Left colon (tissue), 2 donors: ENCODE results near the gene TRPC3. TPM values are rescaled to one million over a fixed set of nuclear protein-coding genes. Genes with fewer than 3 reads are reported as not detected.
"Not testable (repeated sequence)": the region's sequence is repeated elsewhere in the genome, so short reads cannot be mapped to it uniquely, and the experiment has no call there.

Experiments
- ATAC-seq: fragments of 200-7000 bp; cut with Tn5 transposase; one replicate; pipeline ENCODE4 v1.9.1; 2020; ENCODE audit warnings: mild to moderate bottlenecking, moderate library complexity
- DNase-seq, 2 donors: peaks; one replicate each; pipeline ENCODE4 v3.0.0-alpha.2; 2020
- intact Hi-C, 2 donors: fragments of 100-400 bp; cut with DNase I in 1 of 2; cut with micrococcal nuclease in 1 of 2; formaldehyde crosslinking; loops; one replicate each; pipeline versions ENCODE4 v1.11.2 to v1.14.0; 2022; cut with DNase I, micrococcal nuclease
- total RNA-seq, 2 donors: library from RNA; stranded (reverse); fragmentation: NEBNext Ultra II Directional; extraction: Animal tissue kit (Norgen Biotek cat#: 25700); gene quantifications; one replicate each; pipeline ENCODE4 v1.2.1, GENCODE V29; 2021
- donor health status: DM: no; HTN: no; CAD: no.
- donor health status: DM: yes; HTN: yes; CAD: no.

Gene TRPC3
- total RNA-seq, 2 donors from 2014 or later = 0.52 to 1.1 TPM

DNA sequence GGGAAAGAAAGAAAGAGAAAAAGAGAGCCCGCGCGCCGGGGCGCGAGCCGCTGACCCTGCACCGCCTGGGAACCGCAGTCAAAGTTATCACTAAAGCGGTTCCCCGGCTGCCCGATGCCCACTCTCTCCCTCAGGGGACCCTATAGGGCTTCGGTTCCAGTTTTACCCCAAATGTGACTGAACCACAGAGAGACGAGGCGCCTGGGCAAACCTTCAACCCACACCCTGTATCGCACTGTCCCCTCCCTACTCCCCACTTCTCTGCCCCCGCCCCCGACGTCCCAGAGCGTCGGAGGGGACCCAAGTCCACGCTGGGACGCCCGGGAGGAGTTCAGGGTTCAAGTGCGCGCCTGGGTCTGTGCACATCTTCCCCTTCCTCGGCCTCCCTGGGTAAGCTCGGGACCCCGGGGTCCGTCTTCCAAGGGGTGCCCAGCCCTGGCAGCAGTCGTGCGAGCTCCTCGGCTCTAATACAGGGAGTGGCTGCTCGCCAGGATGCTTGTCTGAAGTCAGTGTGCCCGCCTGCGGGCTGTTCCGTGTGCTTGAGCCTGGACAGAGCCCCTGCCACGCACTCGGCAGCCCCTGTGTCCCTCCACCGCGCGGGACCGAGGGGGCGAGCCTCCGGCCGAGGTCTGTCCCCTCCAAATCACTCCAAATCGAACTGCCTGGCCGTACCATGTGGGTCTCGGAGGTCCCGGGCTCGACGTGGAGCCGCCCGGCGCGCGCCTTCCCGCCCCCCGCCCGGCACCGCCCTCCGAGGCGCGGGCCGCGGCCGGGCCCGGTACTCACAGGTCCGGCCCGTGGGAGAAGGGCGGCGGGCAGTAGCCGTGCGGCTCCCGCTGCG, 960 bp downstream of the TRPC3 start:
- intact Hi-C loops = no loop called here
- ATAC-seq (peak; percentile 46), DNase-seq (peak; percentile 32 to 45)

DNA sequence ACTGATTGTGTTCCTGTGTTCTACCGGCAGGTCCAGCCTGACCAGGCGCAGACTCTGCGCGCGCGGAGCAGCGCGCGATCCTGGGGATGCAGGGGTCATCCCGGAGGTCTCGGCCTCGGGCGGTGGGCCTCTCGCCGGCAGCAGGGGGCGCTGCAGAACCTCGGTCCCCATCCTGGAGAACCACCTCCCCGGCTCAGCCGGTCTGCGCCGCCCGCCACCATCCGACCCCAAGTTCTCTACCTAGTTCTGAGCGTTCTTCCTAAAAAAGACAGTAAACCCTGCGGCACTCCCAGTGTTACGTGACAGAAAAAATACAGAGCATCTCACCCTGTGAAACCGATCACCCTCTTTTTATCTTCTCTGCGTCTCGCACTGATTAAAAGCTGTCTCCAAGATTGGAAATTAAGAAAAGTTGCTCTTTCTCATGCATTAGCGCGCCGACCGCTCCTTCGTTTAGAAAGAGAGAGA, 1.6 kb downstream of the TRPC3 start:
- intact Hi-C loops = no loop called here
- peak; percentile 67 to 86 for DNase-seq
- ATAC-seq = peak; percentile 88

DNA sequence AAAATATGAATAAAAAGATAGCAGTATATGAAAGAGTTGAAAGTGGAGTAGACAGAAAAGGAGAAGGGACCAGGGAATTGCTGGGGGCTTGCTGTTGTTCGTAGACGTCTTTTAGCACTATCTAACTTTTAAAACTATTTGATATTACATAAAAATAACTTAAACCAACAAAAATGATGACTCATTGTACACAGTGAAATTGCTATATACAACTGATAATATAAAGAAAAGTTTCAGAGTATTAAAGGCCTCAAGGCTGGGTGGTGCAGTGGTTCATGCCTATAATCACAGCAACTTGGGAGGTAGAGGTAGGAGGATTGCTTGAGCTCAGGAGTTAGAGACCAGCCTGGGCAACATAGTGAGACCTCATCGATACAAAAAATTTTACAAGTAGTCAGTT, 5.2 kb downstream of the TRPC3 start:
- no peak for DNase-seq
- ATAC-seq = no peak
- intact Hi-C loops = no loop called here

DNA sequence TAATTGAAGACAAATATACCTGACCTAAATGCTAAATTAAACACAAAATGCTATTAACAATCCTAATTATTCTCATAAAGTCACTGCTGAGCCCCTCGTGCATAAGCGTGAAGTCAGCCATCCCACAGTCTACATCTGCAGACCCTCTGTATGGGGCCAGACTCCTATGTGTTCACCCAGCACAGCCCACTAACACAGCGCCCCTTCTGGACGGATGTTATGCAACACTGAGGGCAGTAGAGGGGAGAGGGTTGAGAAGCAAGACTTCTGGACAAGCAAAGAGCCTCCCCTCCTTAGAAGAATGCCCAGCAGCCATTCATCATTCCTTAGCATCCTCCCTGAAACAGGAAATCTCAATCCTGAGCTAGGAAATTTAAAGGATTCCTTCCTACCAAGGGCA, 7.9 kb downstream of the TRPC3 start:
- no peak for ATAC-seq
- intact Hi-C loops = no loop called here
- no peak for DNase-seq

DNA sequence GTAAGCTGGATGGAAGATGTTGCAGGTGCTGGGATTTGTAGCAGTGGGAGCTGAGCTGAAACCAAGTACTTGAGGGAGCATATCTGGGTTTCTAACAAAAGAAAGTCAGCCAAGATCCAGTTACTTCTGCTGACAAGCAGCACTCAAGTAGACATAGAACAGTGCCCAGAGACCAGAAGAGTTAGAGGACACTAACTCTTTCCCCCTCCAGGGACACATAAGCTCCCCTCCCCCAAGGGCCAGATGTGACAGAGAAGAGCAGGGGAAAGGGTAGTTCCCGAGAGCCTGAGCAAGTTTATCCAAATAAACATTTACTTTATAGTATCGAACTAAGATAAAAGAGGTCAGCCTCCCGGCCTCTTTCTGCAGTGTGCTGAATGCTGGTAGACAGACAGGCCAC, 12.2 kb downstream of the TRPC3 start:
- ATAC-seq = no peak

DNA sequence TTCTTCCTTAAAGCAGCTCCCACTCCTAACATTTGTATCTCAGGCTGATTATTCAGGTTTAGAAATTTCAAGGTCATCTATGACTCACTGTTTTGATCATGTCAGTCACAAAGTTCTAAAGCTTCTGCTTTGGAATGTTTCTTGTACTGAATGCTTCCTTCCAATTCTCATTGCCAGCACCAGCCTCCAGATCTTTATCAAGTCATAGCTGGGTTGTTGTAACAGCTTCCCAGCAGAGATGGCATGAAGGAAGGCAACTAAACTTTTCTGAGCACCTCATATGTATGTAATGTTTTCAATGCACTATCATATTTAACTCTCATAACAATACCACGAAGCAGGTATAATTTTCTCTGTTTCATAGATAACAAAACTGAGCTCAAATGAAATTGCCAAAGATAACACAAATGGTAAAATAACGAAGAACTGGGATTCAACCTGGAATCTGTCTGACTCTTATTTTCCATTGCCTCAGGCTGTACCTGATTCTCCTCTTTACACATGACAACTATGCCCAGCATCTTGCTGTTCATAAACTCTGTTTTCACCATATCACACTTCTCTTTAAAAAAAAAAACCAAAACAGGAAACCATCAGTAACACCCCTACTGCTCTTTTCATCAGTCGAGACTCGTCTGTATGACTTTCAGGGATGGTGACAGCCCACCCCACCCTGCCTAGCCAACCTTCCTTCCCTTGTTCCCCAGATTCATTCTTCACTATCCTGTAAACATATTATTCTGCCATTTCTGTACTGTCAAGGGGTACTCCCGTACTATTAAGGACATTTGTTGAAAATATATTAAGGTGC, 13.4 kb downstream of the TRPC3 start:
- DNase-seq = no peak
- intact Hi-C loops = no loop called here
- no peak for ATAC-seq

More for the DNA sequence above, 12.2 kb downstream of the TRPC3 start:
- intact Hi-C loops = no loop called here
- DNase-seq = no peak

DNA sequence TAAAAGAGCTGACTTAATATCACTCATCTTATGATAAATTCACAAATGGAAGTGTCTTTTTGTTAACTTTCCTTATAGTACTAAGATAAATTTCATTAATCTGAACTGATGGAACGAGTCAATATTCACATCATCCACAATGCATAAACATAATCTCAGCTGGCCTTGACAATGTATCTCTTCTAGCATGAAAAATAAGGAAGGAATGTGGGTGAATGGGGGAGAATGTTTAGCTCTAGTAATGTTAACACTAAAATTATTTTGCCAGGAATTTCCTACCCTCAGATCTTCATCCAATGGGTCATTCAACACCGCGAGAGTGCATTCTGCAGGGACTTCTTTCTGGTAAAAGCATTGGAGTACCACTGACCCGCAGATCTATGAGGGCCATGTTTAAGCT, 15.8 kb downstream of the TRPC3 start:
- DNase-seq (no peak), ATAC-seq (no peak)
- intact Hi-C loops = no loop called here

- intact Hi-C loops = no loop called here
- no peak for DNase-seq
- no peak for ATAC-seq
These were observed 17.2 kb downstream of the TRPC3 start for GRCh38 chr4:121934635-121935034.

DNA sequence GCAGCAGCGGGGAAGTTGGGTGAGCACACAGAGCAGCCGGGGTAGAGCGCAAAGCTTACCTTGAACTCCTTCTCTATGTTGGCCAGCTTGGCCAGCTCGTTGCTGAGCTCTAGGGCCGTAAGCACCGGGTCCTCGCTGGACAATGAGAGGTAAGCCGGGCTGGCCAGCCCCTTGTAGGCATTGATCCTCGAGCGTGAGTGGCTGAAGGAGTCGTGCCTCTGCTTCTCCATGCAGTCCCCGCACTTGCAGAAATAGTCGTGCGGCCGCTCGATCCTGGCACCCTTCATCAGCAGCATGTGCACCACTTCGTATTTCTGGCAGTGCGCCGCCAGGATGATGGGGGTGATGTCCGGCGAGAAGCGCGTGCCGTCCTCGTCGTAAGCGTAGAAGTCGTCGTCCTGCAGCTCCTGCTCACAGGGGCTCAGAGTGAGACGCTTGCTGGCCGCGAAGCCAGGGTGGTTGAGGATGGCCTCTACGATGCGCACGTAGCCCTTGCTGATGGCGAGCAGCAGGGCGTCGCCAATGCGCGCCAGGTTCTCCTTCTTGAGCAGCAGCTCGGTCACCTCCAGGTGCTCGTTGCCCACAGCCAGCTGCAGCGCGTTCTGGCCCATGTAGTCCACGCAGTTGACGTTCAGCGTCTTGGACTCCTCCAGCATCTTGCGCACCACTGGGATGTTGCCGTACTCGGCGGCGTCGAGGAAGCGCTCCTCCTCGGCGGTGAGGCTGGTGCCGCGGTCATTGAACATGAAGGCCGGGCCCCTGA, 19.5 kb downstream of the TRPC3 start:
- no peak for ATAC-seq
- DNase-seq = no peak
- intact Hi-C loops = no loop called here

GRCh38 chr4:121930304-121930703, 21.6 kb downstream of the TRPC3 start:
- no peak for DNase-seq
- intact Hi-C loops = no loop called here
- ATAC-seq = no peak

GRCh38 chr4:121927948-121928347, 23.9 kb downstream of the TRPC3 start:
- no peak for ATAC-seq
- intact Hi-C loops = no loop called here
- DNase-seq = no peak

DNA sequence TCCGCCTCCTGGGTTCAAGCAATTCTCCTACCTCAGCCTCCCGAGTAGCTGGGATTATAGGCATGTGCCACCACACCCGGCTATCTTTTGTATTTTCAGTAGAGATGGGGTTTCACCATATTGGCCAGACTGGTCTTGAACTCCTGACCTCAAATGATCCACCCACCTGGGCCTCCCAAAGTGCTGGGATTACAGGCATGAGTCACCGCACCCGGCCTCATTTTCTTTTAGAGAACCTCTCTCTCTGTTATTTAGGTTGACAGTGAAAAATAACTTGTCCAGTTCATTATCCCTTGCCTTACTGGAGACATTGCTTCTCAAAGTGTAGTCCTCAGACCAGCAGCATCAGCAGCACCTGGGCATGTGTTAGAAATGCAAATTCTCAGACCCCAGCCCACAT, 25.4 kb downstream of the TRPC3 start:
- ATAC-seq, DNase-seq, intact Hi-C loops: not testable (repeated sequence)

- intact Hi-C loops = no loop called here
- DNase-seq (no peak), ATAC-seq (no peak)
These were observed 28.6 kb downstream of the TRPC3 start for GRCh38 chr4:121923306-121923705.

GRCh38 chr4:121913667-121914066, 38.2 kb downstream of the TRPC3 start:
- no peak for ATAC-seq

DNA sequence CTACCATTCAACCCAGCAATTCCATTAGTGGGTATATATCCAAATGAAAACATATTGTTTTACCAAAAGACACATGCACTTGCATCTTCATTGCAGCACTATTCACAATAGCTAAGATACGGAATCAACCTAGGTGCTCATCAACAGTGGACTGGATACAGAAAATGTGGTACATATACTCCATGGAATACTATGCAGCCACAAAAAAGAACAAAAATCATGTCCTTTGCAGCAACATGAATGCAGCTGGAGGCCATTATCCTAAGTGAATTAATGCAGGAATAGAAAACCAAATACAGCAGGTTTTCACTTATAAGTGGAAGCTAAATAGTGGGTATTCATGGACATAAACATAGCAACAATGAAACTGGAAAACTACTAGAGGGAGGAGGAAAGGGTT, 43.5 kb downstream of the TRPC3 start:
- intact Hi-C loops = no loop called here
- no peak for ATAC-seq

More at GRCh38 chr4:121913667-121914066, 38.2 kb downstream of the TRPC3 start:
- DNase-seq = no peak
- intact Hi-C loops = no loop called here

GRCh38 chr4:121900132-121900983, 51.5 kb downstream of the TRPC3 start:
- DNase-seq (peak in 1 of 2 donors; percentile 44), ATAC-seq (peak; percentile 83)
- intact Hi-C loops = no loop called here

More for the DNA sequence above, 43.5 kb downstream of the TRPC3 start:
- DNase-seq = no peak

GRCh38 chr4:121898150-121898549, 53.7 kb downstream of the TRPC3 start:
- DNase-seq (peak in 1 of 2 donors; percentile 28), ATAC-seq (peak; percentile 59)
- intact Hi-C loops = no loop called here

DNA sequence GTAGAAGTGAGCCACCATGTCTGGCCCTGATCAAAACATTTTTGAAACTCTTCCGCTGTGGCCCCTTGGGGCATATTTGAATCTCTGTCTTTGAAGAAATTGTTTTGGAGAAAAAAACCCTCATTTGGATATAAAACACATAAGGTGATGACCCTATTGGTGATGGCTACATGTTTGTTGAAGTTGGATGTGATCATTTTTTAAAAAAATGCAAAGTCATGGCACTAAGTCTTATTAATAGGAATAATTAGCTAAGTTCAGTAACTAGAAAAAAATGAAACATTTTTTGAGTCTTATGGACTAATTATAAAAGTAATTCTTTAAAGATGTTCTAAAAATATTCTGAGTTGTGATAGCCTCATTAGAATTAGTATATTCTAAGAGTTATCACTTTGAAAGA, 63.7 kb downstream of the TRPC3 start:
- intact Hi-C loops = no loop called here
- ATAC-seq (no peak), DNase-seq (no peak)
